Transverse colon (tissue), 4 donors: ENCODE measurements around the gene UBE2F. TPM values are rescaled to one million over a fixed set of nuclear protein-coding genes. Genes with fewer than 3 reads are reported as not detected.
"Not testable (repeated sequence)": the region's sequence is repeated elsewhere in the genome, so short reads cannot be mapped to it uniquely, and the experiment has no call there.

Experiments used
- DNase-seq: peaks from one replicate; pipeline ENCODE4 v3.0.0-alpha.2; 2019
- H3K27ac ChIP-seq, 4 donors: fragments of 200-600 bp; sonication (generic); 2 replicates each; pipeline ENCODE4 v1.5.1; 2016 to 2018; ENCODE audit warnings: inconsistent platforms in 4 of 4
- H3K27me3 ChIP-seq: fragments of 200-600 bp; sonication (generic); 2 replicates; pipeline ENCODE4 v1.5.1; 2017; ENCODE audit warnings: inconsistent platforms
- H3K36me3 ChIP-seq, 4 donors: fragments of 200-600 bp; sonication (generic); 2 replicates each; pipeline ENCODE4 v1.5.1; 2017 to 2019; ENCODE audit warnings: inconsistent platforms in 4 of 4
- H3K4me1 ChIP-seq, 4 donors: fragments of 200-600 bp; sonication (generic); 2 replicates each; pipeline ENCODE4 v1.5.1; 2017 to 2020; ENCODE audit warnings: inconsistent platforms in 4 of 4
- H3K4me3 ChIP-seq, 4 donors: fragments of 200-600 bp; sonication (generic); 1 replicate in 1 of 4; 2 replicates in 3 of 4; pipeline versions ENCODE4 v1.5.1 to v1.6.1; 2017 to 2019; ENCODE audit warnings: inconsistent platforms in 4 of 4
- H3K9me3 ChIP-seq, 2 donors: fragments of 200-600 bp; sonication (generic); 2 replicates each; pipeline ENCODE4 v1.5.1; 2017 to 2019; ENCODE audit warnings: inconsistent platforms in 2 of 2
- CTCF ChIP-seq, 5 experiments: fragments of 200-600 bp in 3 of 5; fragments of 450-650 bp in 2 of 5; sonication (generic) in 3 of 5; IDR thresholded peaks; 1 replicate in 2 of 5; 2 replicates in 3 of 5; pipeline ENCODE4 v1.5.1; 2016 to 2017; ENCODE audit warnings: antibody characterized with exemption in 5 of 5, inconsistent platforms in 3 of 5, mild to moderate bottlenecking in 2 of 5, moderate library complexity in 1 of 5
- EP300 ChIP-seq: sonication (generic); formaldehyde crosslinking; IDR thresholded peaks from one replicate; pipeline ENCODE4 v1.6.1; 2017; ENCODE audit warnings: antibody characterized with exemption, low read depth
- POLR2A ChIP-seq: fragments of 450-650 bp; IDR thresholded peaks from one replicate; pipeline ENCODE4 v1.6.1; 2016; ENCODE audit warnings: antibody characterized with exemption, mild to moderate bottlenecking, moderate library complexity
- POLR2AphosphoS5 ChIP-seq, 3 donors: sonication (generic); formaldehyde crosslinking; IDR thresholded peaks; one replicate each; pipeline ENCODE4 v1.6.1; 2016; ENCODE audit warnings: antibody characterized with exemption in 3 of 3
- WGBS, 2 donors: methylation state at CpG; one replicate each; pipeline ENCODE4 v1.1.5; 2018; ENCODE audit warnings: low coverage in 1 of 2; 5-methylcytosine and 5-hydroxymethylcytosine counted together
- in situ Hi-C, 4 donors: fragments of 200-750 bp; cut with MboI; loops; one replicate each; pipeline versions ENCODE4 v1.15.0 to v1.15.1; 2017; ENCODE audit warnings: low sequenced_read_pairs in 3 of 4, low pct_ligation_motif_present in 1 of 4, low pct_unique_long_range_greater_than_20kb in 1 of 4
- intact Hi-C: fragments of 100-400 bp; cut with DNase I; formaldehyde crosslinking; loops from one replicate; pipeline ENCODE4 v1.15.1; 2023; ENCODE audit warnings: low total_unique reads
- total RNA-seq, 4 donors: library from RNA; depleted of rRNA; stranded (reverse); fragments of >200 nt; gene quantifications; one replicate each; pipeline ENCODE4 v1.1.0, GENCODE V29; 2016

UBE2F gene
- total RNA-seq, 4 donors from 2014 or later = 66.8 to 79.4 (median 70.5) TPM

DNA sequence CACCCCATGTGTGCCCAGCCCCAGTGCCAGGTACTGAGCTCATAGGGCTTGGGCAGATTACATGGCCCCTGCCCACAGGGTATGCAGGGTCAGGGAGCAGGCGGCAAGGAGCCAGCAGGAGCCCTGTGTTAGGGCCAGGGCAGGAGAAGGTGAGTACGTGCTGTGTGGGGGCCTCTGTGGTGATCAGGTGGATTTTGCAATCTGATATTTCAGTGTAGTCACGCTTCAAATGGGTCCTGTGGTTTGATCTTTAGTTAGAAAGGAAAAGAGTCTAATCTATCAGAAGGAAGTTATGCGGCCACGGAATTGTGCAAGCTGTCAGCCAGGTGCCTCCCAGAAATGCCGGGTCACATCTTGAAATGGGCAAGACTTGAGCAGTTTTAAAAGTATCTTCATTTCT, 13.9 kb downstream of the UBE2F start:
- Histone ChIP-seq H3K36me3 (no peaks in the 10 kb centered on the region), H3K4me1 (peaks cover 0 to 12% (median 4%) of the 10 kb centered on the region in 4 donors), H3K27ac (no peak overlapping the region), H3K27me3 (no peaks in the 10 kb centered on the region), H3K4me3 (no peak overlapping the region), H3K9me3 (no peaks in the 10 kb centered on the region)
- intact Hi-C loops = no loop called here
- in situ Hi-C loops = no loop called here
- TF ChIP-seq CTCF (IDR thresholded peaks at IDR 0.05) (no peak), POLR2AphosphoS5 (IDR thresholded peaks at IDR 0.05) (no peak), EP300 (no peak), POLR2A (no peak)
- no peak for DNase-seq
- WGBS, 2 donors = 90% methylated on average over 6 of the region's 6 CpGs; no CpG with 5 or more reads in 1 of the 2 donors

DNA sequence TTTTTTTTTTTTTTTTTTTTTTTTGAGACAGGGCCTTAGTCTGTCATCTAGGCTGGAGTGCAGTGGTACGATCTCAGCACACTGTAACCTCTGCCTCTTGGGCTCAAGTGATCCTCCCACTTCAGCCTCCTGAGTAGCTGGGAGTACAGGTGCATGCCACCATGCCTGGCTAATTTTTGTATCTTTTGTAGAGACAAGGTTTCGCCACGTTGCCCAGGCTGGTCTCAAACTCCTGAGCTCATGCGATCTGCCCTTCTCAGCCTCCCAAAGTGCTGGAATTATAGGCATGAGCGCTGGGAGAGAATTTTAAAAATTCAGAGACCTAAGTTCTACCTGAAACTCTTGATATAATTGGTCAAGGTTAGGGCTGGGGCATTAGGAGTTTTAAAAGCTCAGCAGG, 14.8 kb downstream of the UBE2F start:
- in situ Hi-C loops, DNase-seq: not testable (repeated sequence)
- 100% methylated on average over 5 of the region's 5 CpGs; no CpG with 5 or more reads in 1 of the 2 donors for WGBS, 2 donors

DNA sequence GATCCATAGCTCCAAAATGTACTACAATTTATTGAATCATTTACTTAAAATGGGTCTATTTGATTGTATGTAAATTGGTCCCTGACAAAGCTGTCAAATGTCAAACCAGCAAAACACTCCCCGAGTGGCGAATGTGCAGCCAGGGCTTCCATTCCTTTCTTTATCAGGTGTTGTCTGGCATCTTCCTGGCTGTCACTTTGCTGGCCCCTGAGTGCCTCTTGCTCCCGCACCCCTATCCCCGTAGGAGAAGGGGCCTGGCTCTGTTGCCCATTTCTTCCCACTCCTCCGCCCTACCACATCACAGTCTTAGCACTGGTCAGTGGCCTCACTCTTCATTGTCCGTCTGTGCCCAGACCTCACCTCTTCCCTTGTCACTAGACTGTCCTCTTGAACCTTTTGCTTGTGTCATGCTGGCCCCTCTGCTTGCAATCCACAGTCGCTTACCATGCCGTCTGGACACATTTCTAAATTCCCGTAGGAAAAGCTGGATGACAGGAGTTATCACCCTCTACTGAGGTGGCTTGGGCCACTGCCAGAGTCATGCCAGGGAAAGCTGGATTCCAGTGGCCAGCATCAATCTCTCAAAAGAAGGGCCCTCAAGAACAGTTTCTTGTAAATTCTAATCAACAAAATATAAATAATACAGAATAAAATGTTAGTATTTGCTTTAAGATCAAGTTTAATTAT, 15.4 kb downstream of the UBE2F start:
- WGBS, 2 donors = 97 to 100% methylated on average over 2 to 9 of the region's 9 CpGs
- TF ChIP-seq POLR2AphosphoS5 (IDR thresholded peaks at IDR 0.05) (no peak), POLR2A (no peak)
- Histone ChIP-seq H3K27me3 (no peaks in the 10 kb centered on the region), H3K36me3 (no peaks in the 10 kb centered on the region), H3K27ac (no peak overlapping the region), H3K4me1 (peaks cover 0 to 12% (median 4%) of the 10 kb centered on the region in 4 donors), H3K9me3 (no peaks in the 10 kb centered on the region), H3K4me3 (no peak overlapping the region)
- no peak for DNase-seq
- intact Hi-C loops = no loop called here
- in situ Hi-C loops = no loop called here

More for the DNA sequence above, 14.8 kb downstream of the UBE2F start:
- intact Hi-C loops, H3K36me3 ChIP-seq, H3K9me3 ChIP-seq, H3K27ac ChIP-seq, H3K27me3 ChIP-seq, H3K4me3 ChIP-seq: not testable (repeated sequence)
- H3K4me1 ChIP-seq = peaks cover 0 to 12% (median 4%) of the 10 kb centered on the region in 4 donors

DNA sequence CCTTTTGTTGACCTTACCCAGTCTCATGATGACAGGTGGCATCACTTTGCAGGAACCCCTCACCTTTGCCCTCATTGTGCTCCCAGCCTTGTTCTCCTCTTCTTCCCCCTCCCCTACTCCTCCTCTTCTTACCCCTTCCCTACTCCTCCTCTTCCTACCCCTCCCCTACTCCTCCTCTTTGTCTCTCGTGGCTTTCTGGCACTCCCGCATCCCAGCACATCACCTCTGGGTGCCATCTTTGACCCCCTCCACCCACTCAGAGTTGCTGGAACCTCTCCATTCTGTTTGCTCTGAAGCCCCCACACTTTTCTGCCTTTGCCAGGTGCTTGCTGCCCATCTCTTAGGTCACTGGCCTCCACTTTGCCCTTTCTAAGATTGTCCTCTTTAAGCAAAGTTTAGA, 17.1 kb downstream of the UBE2F start:
- no peak overlapping the region for H3K27ac ChIP-seq
- WGBS, 2 donors = 43 to 57% methylated on average over 2 of the region's 2 CpGs

DNA sequence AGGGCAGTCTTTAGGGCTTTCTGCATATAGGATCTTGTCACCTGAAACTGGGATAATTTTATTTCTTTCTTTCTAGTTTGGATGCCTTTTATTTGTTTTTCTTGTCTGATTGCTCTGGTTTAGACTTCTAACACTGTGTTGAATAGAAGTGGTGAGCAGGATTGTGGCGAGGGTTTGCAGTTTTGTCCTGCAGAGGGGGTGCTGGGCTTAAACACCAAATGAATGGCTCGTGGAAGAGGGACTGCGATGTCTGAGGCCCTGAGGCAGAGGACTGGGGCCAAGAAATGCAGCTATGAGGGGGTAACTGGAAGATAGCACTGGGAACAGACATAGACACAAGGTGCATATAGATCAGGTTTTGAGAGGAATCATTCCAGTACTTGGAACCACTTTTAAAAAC, 20.5 kb downstream of the UBE2F start:
- no peaks in the 10 kb centered on the region for H3K9me3 ChIP-seq
- no peak for DNase-seq
- TF ChIP-seq POLR2AphosphoS5 (IDR thresholded peaks at IDR 0.05) = no peak
- no peak for TF ChIP-seq POLR2A
- TF ChIP-seq EP300 = no peak
- no peak for TF ChIP-seq CTCF (IDR thresholded peaks at IDR 0.05)
- H3K36me3 ChIP-seq = no peaks in the 10 kb centered on the region
- H3K27ac ChIP-seq = no peak overlapping the region
- no peaks in the 10 kb centered on the region for H3K27me3 ChIP-seq
- H3K4me3 ChIP-seq = no peak overlapping the region
- in situ Hi-C loops = no loop called here
- WGBS, 2 donors = 83 to 100% methylated on average over 3 of the region's 3 CpGs
- peaks cover 0 to 6% (median 0%) of the 10 kb centered on the region in 4 donors for H3K4me1 ChIP-seq
- intact Hi-C loops = no loop called here

More for the DNA sequence above, 17.1 kb downstream of the UBE2F start:
- Histone ChIP-seq H3K9me3 (no peaks in the 10 kb centered on the region), H3K36me3 (no peaks in the 10 kb centered on the region), H3K4me3 (no peak overlapping the region), H3K4me1 (peaks cover 0 to 6% (median under 1%) of the 10 kb centered on the region in 4 donors), H3K27me3 (no peaks in the 10 kb centered on the region)
- intact Hi-C loops (no loop called here), in situ Hi-C loops (no loop called here)
- no peak for TF ChIP-seq POLR2A
- TF ChIP-seq CTCF (IDR thresholded peaks at IDR 0.05) = no peak
- TF ChIP-seq POLR2AphosphoS5 (IDR thresholded peaks at IDR 0.05) = no peak
- no peak for TF ChIP-seq EP300
- DNase-seq = no peak
